HG02798 (cell line): ENCODE results near the gene VPS37C.
A peak's percentile ranks its signal among the peaks of the same experiment; 100 is the strongest.
"Not testable (repeated sequence)": the region's sequence is repeated elsewhere in the genome, so short reads cannot be mapped to it uniquely, and the experiment has no call there.

Experiments
- ATAC-seq: cut with Tn5 transposase; IDR thresholded peaks from one replicate; pipeline ENCODE4 v1.9.1; 2021; ENCODE audit warnings: mild to moderate bottlenecking; ENCODE audit not compliant: unreplicated experiment, poor library complexity

The VPS37C gene

GRCh38 chr11:61104963-61105362 lies 56.3 kb downstream of the VPS37C start:
- no peak for ATAC-seq

- no peak for ATAC-seq
These were observed 57.3 kb downstream of the VPS37C start for GRCh38 chr11:61103851-61104423.

GRCh38 chr11:61102667-61103571 lies 58.3 kb downstream of the VPS37C start:
- ATAC-seq = no peak

GRCh38 chr11:61098778-61099177 lies 62.4 kb downstream of the VPS37C start:
- no peak for ATAC-seq

- ATAC-seq = not testable (repeated sequence)
These were observed 63.0 kb downstream of the VPS37C start for GRCh38 chr11:61098261-61098660.

GRCh38 chr11:61095021-61095420 lies 66.2 kb downstream of the VPS37C start:
- ATAC-seq = no peak

- ATAC-seq = not testable (repeated sequence)
These were observed 67.1 kb downstream of the VPS37C start for GRCh38 chr11:61094167-61094566.

GRCh38 chr11:61092908-61093763 lies 68.1 kb downstream of the VPS37C start:
- ATAC-seq = no peak

GRCh38 chr11:61092280-61092766 lies 68.9 kb downstream of the VPS37C start:
- ATAC-seq = peak; percentile 51

- no peak for ATAC-seq
These were observed 69.6 kb downstream of the VPS37C start for GRCh38 chr11:61091373-61092279.

GRCh38 chr11:61090982-61091372 lies 70.2 kb downstream of the VPS37C start:
- ATAC-seq = no peak

- ATAC-seq = no peak
These were observed 70.7 kb downstream of the VPS37C start for GRCh38 chr11:61090521-61090920.

- ATAC-seq = no peak
These were observed 71.3 kb downstream of the VPS37C start for GRCh38 chr11:61089806-61090491.

- no peak for ATAC-seq
These were observed 73.7 kb downstream of the VPS37C start for GRCh38 chr11:61087426-61088119.

GRCh38 chr11:61083601-61084147 lies 77.6 kb downstream of the VPS37C start:
- no peak for ATAC-seq

GRCh38 chr11:61082931-61083531 lies 78.2 kb downstream of the VPS37C start:
- no peak for ATAC-seq

- ATAC-seq = no peak
These were observed 79.0 kb downstream of the VPS37C start for GRCh38 chr11:61082062-61082870.
